ENCODE measurements around the gene ARMC7. TPM values are rescaled to one million over a fixed set of nuclear protein-coding genes. Genes with fewer than 3 reads are reported as not detected.

ARMC7 gene
- polyA plus RNA-seq, 1 donor (not counting 4 experiments of a cell fraction or from before 2014, with no cell fraction given): 4.2 TPM

GRCh38 chr17:75102385-75102821 lies 7.4 kb upstream of the ARMC7 start:
- peaks cover 2 to 6% of the 10 kb centered on the region in 2 experiments for H3K36me3 ChIP-seq (ENCODE audit: control insufficient read depth in 2 of 2, extremely low read depth in 1 of 2, insufficient read depth in 2 of 2, low read length in 2 of 2)
- DNase-seq (ENCODE audit: low read depth, low spot score) (no peak), FAIRE-seq (no peak)
- H3K9me3 ChIP-seq (ENCODE audit: control insufficient read depth, low read depth, low read length): no peaks in the 10 kb centered on the region
- H3K4me2 ChIP-seq (ENCODE audit: control insufficient read depth, extremely low read depth, insufficient read depth, low read depth, low read length): no peak overlapping the region
- H3K27me3 ChIP-seq (ENCODE audit: control insufficient read depth, extremely low read depth, insufficient read depth, low read length): no peaks in the 10 kb centered on the region
- H3K9ac ChIP-seq (ENCODE audit: control insufficient read depth, extremely low read depth, insufficient read depth, low read length): no peak overlapping the region
- no peaks in the 10 kb centered on the region for H3K79me2 ChIP-seq (ENCODE audit: control insufficient read depth, insufficient read depth, low read length)
- TF ChIP-seq, protein P1, sequence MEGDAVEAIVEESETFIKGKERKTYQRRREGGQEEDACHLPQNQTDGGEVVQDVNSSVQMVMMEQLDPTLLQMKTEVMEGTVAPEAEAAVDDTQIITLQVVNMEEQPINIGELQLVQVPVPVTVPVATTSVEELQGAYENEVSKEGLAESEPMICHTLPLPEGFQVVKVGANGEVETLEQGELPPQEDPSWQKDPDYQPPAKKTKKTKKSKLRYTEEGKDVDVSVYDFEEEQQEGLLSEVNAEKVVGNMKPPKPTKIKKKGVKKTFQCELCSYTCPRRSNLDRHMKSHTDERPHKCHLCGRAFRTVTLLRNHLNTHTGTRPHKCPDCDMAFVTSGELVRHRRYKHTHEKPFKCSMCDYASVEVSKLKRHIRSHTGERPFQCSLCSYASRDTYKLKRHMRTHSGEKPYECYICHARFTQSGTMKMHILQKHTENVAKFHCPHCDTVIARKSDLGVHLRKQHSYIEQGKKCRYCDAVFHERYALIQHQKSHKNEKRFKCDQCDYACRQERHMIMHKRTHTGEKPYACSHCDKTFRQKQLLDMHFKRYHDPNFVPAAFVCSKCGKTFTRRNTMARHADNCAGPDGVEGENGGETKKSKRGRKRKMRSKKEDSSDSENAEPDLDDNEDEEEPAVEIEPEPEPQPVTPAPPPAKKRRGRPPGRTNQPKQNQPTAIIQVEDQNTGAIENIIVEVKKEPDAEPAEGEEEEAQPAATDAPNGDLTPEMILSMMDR (optimal IDR thresholded peaks at IDR 0.05 in 1 of 3, IDR thresholded peaks at IDR 0.05 in 1 of 3, conservative IDR thresholded peaks at IDR 0.05 in 1 of 3; ENCODE audit: extremely low read depth in 1 of 3, insufficient read depth in 2 of 3, low read length in 3 of 3): no peak
- no peak for TF ChIP-seq EZH2 (IDR thresholded peaks at IDR 0.05; ENCODE audit: low read length)
- H3K4me3 ChIP-seq (ENCODE audit: control insufficient read depth in 2 of 3, extremely low read depth in 1 of 3, insufficient read depth in 2 of 3, low read depth in 1 of 3, low read length in 3 of 3): no peak overlapping the region
- H2AFZ ChIP-seq (ENCODE audit: control insufficient read depth, low read length): no peak overlapping the region
- dilution Hi-C loops (cut with MboI; ENCODE audit: extremely low pct_ligation_motif_present, low sequenced_read_pairs): no loop called here
- H3K9me1 ChIP-seq (ENCODE audit: control insufficient read depth, extremely low read depth, insufficient read depth, low read length): no peaks in the 10 kb centered on the region
- H3K4me1 ChIP-seq (ENCODE audit: control insufficient read depth, extremely low read depth, insufficient read depth, low read length): no peaks in the 10 kb centered on the region
- no peak overlapping the region for H3K27ac ChIP-seq (ENCODE audit: control insufficient read depth, insufficient read depth, low read length)
- H4K20me1 ChIP-seq (ENCODE audit: control insufficient read depth, extremely low read depth, insufficient read depth, low read length): no peaks in the 10 kb centered on the region

GRCh38 chr17:75103601-75104554 lies 5.9 kb upstream of the ARMC7 start:
- no peak overlapping the region for H3K9ac ChIP-seq (ENCODE audit: control insufficient read depth, extremely low read depth, insufficient read depth, low read length)
- no peak overlapping the region for H2AFZ ChIP-seq (ENCODE audit: control insufficient read depth, low read length)
- DNase-seq (ENCODE audit: low read depth, low spot score) (no peak), FAIRE-seq (no peak)
- dilution Hi-C loops (cut with MboI; ENCODE audit: extremely low pct_ligation_motif_present, low sequenced_read_pairs): no loop called here
- no peak overlapping the region for H3K27ac ChIP-seq (ENCODE audit: control insufficient read depth, insufficient read depth, low read length)
- no peaks in the 10 kb centered on the region for H3K9me3 ChIP-seq (ENCODE audit: control insufficient read depth, low read depth, low read length)
- H3K4me1 ChIP-seq (ENCODE audit: control insufficient read depth, extremely low read depth, insufficient read depth, low read length): no peaks in the 10 kb centered on the region
- no peaks in the 10 kb centered on the region for H4K20me1 ChIP-seq (ENCODE audit: control insufficient read depth, extremely low read depth, insufficient read depth, low read length)
- no peaks in the 10 kb centered on the region for H3K9me1 ChIP-seq (ENCODE audit: control insufficient read depth, extremely low read depth, insufficient read depth, low read length)
- H3K27me3 ChIP-seq (ENCODE audit: control insufficient read depth, extremely low read depth, insufficient read depth, low read length): no peaks in the 10 kb centered on the region
- TF ChIP-seq EZH2 (IDR thresholded peaks at IDR 0.05; ENCODE audit: low read length): no peak
- TF ChIP-seq, protein P1 (optimal IDR thresholded peaks at IDR 0.05 in 1 of 3, IDR thresholded peaks at IDR 0.05 in 1 of 3, conservative IDR thresholded peaks at IDR 0.05 in 1 of 3; ENCODE audit: extremely low read depth in 1 of 3, insufficient read depth in 2 of 3, low read length in 3 of 3): no peak
- H3K36me3 ChIP-seq (ENCODE audit: control insufficient read depth in 2 of 2, extremely low read depth in 1 of 2, insufficient read depth in 2 of 2, low read length in 2 of 2): peaks cover 2 to 6% of the 10 kb centered on the region in 2 experiments
- H3K4me3 ChIP-seq (ENCODE audit: control insufficient read depth in 2 of 3, extremely low read depth in 1 of 3, insufficient read depth in 2 of 3, low read depth in 1 of 3, low read length in 3 of 3): no peak overlapping the region
- H3K4me2 ChIP-seq (ENCODE audit: control insufficient read depth, extremely low read depth, insufficient read depth, low read depth, low read length): no peak overlapping the region
- H3K79me2 ChIP-seq (ENCODE audit: control insufficient read depth, insufficient read depth, low read length): no peaks in the 10 kb centered on the region
